ENCODE data around the gene LIN52. TPM values are rescaled to one million over a fixed set of nuclear protein-coding genes. Genes with fewer than 3 reads are reported as not detected.

Gene LIN52
- total and polyA plus RNA-seq, 4 donors = 7.1 to 13.7 (median 8.2) TPM

GRCh38 chr14:74235017-74235416 is 150.3 kb downstream of the LIN52 start:
- no peaks in the 10 kb centered on the region for H3K36me3 ChIP-seq (ENCODE audit: control insufficient read depth in 4 of 4, insufficient read depth in 4 of 4, low read length in 4 of 4)
- ATAC-seq (ENCODE audit: insufficient read depth, low FRiP score) = no peak
- H3K4me1 ChIP-seq (ENCODE audit: control insufficient read depth in 5 of 5, insufficient read depth in 5 of 5, low read length in 5 of 5) = peaks cover 0 to 2% (median 0%) of the 10 kb centered on the region in 5 donors
- H3K27ac ChIP-seq (ENCODE audit: low read depth in 1 of 2, low read length in 1 of 2) = no peak overlapping the region
- 68 to 87% methylated on average over 4 of the region's 4 CpGs for WGBS, 2 donors
- no peak for DNase-seq
- no peak overlapping the region for H3K4me3 ChIP-seq
- H3K27me3 ChIP-seq (ENCODE audit: control insufficient read depth in 3 of 3, insufficient read depth in 3 of 3, low read length in 2 of 3) = peaks cover 3 to 35% (median 31%) of the 10 kb centered on the region in 3 donors
- peaks cover 0 to 4% (median 2%) of the 10 kb centered on the region in 4 donors for H3K9me3 ChIP-seq (ENCODE audit: control insufficient read depth in 4 of 4, insufficient read depth in 3 of 4, low read length in 3 of 4)
- H3K9ac ChIP-seq (ENCODE audit: insufficient read depth in 1 of 2, low read length in 2 of 2) = no peak overlapping the region
- TF ChIP-seq, protein P1, sequence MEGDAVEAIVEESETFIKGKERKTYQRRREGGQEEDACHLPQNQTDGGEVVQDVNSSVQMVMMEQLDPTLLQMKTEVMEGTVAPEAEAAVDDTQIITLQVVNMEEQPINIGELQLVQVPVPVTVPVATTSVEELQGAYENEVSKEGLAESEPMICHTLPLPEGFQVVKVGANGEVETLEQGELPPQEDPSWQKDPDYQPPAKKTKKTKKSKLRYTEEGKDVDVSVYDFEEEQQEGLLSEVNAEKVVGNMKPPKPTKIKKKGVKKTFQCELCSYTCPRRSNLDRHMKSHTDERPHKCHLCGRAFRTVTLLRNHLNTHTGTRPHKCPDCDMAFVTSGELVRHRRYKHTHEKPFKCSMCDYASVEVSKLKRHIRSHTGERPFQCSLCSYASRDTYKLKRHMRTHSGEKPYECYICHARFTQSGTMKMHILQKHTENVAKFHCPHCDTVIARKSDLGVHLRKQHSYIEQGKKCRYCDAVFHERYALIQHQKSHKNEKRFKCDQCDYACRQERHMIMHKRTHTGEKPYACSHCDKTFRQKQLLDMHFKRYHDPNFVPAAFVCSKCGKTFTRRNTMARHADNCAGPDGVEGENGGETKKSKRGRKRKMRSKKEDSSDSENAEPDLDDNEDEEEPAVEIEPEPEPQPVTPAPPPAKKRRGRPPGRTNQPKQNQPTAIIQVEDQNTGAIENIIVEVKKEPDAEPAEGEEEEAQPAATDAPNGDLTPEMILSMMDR (IDR thresholded peaks at IDR 0.05; ENCODE audit: control extremely low read depth, extremely low read depth) = no peak

- peaks cover 3 to 51% (median 50%) of the 10 kb centered on the region in 3 donors for H3K27me3 ChIP-seq (ENCODE audit: control insufficient read depth in 3 of 3, insufficient read depth in 3 of 3, low read length in 2 of 3)
- TF ChIP-seq, protein P1 (IDR thresholded peaks at IDR 0.05; ENCODE audit: control extremely low read depth, extremely low read depth) = no peak
- no peak for ATAC-seq (ENCODE audit: insufficient read depth, low FRiP score)
- H3K27ac ChIP-seq (ENCODE audit: low read depth in 1 of 2, low read length in 1 of 2) = no peak overlapping the region
- no peak overlapping the region for H3K4me3 ChIP-seq
- DNase-seq = no peak
- H3K9me3 ChIP-seq (ENCODE audit: control insufficient read depth in 4 of 4, insufficient read depth in 3 of 4, low read length in 3 of 4) = peaks cover 0 to 3% (median 0%) of the 10 kb centered on the region in 4 donors
- no peak overlapping the region for H3K9ac ChIP-seq (ENCODE audit: insufficient read depth in 1 of 2, low read length in 2 of 2)
- peaks cover 0 to 20% (median 0%) of the 10 kb centered on the region in 5 donors for H3K4me1 ChIP-seq (ENCODE audit: control insufficient read depth in 5 of 5, insufficient read depth in 5 of 5, low read length in 5 of 5)
- no peaks in the 10 kb centered on the region for H3K36me3 ChIP-seq (ENCODE audit: control insufficient read depth in 4 of 4, insufficient read depth in 4 of 4, low read length in 4 of 4)
- 85% methylated on average over 4 of the region's 4 CpGs for WGBS, 2 donors
Observed at GRCh38 chr14:74237441-74237840, 152.7 kb downstream of the LIN52 start.

DNA sequence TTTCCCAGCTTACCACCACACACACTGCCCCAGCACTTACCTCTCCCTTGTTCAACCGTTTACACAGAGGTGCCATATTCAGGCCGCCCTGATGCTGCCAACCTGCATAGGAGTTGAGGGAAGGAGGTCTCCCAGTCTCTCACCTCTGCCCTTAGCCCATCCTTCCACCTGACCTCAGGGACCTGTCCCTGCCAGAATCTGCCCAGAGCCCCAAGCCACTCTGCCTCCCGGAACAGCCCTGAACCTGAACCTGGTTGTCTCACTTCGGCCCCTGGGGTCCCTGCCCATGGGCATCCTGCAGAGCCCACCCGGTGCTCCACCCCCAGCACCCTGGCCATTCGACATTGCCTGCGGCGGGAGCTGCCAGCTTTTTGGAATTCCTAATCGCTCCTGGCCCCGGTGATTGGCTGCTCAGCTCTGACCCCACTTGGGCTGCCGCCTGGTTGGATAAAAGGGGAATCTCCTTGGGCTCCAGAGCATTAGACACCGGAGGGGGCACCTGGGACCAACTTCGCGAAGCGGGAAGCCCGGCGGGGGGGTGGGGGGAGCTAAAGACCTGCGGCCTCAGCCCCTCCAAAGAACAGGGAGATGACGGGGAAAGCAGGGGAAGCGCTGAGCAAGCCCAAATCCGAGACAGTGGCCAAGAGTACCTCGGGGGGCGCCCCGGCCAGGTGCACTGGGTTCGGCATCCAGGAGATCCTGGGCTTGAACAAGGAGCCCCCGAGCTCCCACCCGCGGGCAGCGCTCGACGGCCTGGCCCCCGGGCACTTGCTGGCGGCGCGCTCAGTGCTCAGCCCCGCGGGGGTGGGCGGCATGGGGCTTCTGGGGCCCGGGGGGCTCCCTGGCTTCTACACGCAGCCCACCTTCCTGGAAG is 154.5 kb downstream of the LIN52 start, which contains the start of gene VSX2:
Gene VSX2, plus strand, starts transcription at position 476 of the 874 bp plus-strand sequence. Its CDS starts 113 bp downstream, at position 589.
- 9 to 12% methylated on average over 37 to 40 of the region's 40 CpGs for WGBS, 2 donors
- TF ChIP-seq, protein P1 (IDR thresholded peaks at IDR 0.05; ENCODE audit: control extremely low read depth, extremely low read depth) = no peak
- no peak within 1 kb of the TSS for H3K27ac ChIP-seq (ENCODE audit: low read depth in 1 of 2, low read length in 1 of 2)

More for the DNA sequence above, 154.5 kb downstream of the LIN52 start, which contains the start of gene VSX2:
- Histone ChIP-seq H3K9me3 (ENCODE audit: control insufficient read depth in 4 of 4, insufficient read depth in 3 of 4, low read length in 3 of 4) (peaks cover 0 to 3% (median 0%) of the 10 kb centered on the region in 4 donors), H3K27me3 (ENCODE audit: control insufficient read depth in 3 of 3, insufficient read depth in 3 of 3, low read length in 2 of 3) (peaks cover 3 to 68% (median 67%) of the 10 kb centered on the region in 3 donors), H3K4me1 (ENCODE audit: control insufficient read depth in 5 of 5, insufficient read depth in 5 of 5, low read length in 5 of 5) (peaks cover 0 to 20% (median 0%) of the 10 kb centered on the region in 5 donors), H3K36me3 (ENCODE audit: control insufficient read depth in 4 of 4, insufficient read depth in 4 of 4, low read length in 4 of 4) (no peaks in the 10 kb centered on the region), H3K9ac (ENCODE audit: insufficient read depth in 1 of 2, low read length in 2 of 2) (no peak within 1 kb of the TSS), H3K4me3 (no peak within 1 kb of the TSS)
- DNase-seq = no peak
- no peak for ATAC-seq (ENCODE audit: insufficient read depth, low FRiP score)
